NCI-H1694 (cell line): ENCODE data around the gene APRT.
"Not testable (repeated sequence)": the region's sequence is repeated elsewhere in the genome, so short reads cannot be mapped to it uniquely, and the experiment has no call there.

ENCODE experiments used
- DNase-seq: peaks from one replicate; lab custom pipeline; 2025; lab: John Stamatoyannopoulos, UW

APRT gene

DNA sequence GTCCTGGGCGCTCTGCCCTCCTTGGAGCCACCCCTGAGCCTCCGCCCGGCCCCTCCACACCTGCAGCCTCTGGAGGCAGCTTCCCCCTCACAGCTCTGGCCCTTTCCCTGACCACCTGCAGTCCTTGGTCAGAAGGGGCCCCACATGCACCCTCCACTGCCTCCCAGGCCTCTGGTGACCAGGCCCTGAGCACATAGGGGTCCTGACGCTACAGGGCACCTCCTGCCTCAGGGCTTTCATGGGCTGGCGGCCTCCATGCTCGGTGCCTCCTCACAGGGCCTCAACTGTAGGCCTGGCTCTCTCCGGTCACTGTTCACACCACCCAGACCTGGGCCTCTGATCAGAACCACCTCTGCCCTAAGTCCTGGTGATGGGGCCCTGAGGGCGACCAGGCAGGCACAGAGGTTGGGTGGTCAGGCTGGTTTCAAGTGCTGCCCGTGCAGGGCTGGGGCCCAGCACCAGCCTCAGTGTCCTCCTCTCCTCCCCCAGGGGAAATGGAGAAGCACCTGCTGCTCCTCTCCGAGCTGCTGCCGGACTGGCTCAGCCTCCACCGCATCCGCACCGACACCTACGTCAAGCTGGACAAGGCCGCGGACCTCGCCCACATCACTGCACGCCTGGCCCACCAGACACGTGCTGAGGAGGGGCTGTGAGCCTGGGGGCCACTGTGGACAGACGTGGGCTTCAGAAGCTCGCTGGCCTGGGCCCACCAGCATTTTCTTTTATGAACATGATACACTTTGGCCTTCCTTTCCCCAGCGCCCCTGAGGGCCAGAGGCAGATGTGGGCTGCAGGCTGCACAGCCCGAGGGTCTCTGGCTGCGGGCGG is 3.9 kb downstream of the APRT start:
- no peak for DNase-seq

DNA sequence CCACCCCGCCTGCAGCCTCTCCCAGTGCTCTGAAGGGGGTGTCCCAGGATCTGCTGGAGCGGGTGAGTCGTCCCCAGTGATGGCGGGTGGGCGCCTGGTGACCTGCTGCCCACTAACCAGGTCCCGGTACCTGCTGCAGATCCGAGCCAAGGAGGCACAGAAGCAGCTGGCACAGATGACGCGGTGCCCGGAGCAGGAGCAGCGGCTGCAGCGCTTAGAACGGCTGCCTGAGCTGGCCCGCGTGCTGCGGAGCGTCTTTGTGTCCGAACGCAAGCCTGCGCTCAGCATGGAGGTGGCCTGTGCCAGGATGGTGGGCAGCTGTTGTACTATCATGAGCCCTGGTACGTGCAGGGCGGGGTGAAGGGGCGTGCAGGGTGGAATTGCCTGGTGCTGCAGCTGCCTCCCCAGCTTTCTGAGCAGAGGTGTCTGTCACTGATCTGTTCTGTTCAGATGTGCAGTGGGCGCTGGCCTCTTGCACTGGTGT is 4.5 kb downstream of the APRT start:
- DNase-seq = no peak

DNA sequence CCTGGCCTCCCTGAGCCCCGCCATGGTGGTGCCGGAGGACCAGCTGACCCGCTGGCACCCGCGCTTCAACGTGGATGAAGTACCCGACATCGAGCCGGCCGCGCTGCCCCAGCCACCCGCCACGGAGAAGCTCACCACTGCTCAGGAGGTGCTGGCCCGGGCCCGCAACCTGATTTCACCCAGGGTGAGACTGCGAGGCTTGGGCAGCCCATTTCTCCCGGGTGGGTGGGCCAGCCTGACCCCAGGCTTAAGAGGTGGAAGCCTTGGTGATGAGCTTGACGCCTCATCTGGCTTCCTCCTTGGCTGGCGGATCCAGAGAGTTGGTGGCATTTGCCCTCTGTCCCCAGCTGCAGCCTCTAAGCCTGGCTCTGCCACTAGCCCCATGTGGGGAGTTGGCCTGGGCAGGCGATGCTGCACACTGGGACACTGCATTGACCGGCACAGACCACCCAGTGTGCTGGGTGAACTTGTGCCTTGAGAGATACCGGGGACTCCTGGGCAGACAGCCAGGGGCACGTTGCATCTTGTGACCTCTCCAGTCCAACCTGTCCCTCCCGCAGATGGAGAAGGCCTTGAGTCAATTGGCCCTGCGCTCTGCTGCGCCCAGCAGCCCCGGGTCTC is 5.1 kb downstream of the APRT start:
- no peak for DNase-seq

DNA sequence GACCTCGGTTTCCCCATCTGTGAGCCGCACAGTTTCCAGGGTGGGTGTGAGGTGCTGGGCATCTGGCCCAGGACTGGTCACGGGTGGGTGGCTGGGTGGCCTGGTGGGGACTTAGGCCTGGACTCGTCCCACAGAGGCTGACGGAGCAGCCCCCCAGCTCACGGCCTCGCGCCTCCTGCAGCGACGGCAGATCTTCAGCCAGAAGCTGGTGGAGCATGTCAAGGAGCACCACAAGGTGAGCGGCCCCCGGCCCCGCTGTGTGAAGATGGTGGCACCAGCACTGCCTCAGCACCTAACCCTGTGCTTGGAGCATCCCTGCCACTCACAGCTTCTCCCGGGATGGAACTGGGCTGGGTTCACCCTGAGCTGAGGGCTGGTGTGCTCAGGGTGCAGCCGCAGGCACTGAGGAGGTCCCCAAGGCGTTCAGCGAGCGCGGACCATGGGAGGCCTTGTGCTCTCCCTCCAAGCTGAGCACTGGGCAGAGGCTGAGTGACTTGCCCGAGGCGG is 5.8 kb downstream of the APRT start:
- no peak for DNase-seq

DNA sequence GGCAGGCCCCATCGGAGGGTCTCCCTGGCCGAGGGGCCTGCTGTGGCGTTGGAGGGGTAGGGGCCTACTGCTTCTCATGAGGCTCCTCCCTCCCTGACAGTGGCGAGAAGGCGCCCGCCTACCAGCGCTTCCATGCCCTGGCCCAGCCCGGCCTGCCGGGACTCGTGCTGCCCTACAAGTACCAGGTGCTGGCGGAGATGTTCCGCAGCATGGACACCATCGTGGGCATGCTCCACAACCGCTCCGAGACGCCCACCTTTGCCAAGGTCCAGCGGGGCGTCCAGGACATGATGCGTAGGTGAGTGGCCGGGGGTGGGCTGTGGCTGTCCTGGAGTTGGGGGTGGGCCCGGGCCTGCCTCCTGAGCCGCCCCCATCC is 6.4 kb downstream of the APRT start:
- no peak for DNase-seq

DNA sequence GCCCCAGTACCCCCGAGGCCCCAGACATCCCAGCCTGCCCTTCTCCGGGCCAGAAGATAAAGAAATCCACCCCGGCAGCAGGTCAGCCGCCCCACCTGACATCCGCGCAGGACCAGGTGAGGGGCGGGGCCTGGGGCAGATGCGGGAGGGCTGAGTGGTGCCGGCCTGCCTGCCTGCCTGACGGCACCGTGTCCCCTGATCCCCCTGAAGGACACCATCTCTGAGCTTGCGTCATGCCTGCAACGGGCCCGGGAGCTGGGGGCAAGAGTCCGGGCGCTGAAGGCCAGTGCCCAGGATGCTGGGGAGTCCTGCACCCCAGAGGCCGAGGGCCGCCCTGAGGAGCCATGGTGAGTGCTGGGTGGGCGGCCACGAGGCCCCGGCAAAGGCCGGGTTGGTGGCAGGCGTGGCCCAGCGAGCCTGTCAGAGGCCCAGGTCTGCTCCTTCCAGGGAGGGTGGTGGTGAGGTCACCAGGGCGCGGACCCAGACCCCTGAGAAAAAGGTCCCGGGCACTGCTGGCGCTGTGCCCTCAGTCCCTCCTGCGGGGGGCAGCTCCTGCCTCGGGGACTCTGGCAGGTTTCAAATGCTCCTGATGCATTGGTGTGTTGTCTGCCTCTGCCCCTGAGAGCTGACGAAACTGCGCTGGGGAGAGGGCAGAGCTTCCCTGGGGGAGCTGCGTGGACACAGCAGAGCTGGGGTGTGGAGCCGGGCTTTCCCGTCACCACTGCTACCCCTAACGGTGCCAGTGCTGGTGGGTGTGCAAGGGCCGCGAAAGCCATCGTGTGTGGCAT is 7.0 kb downstream of the APRT start:
- no peak for DNase-seq

DNA sequence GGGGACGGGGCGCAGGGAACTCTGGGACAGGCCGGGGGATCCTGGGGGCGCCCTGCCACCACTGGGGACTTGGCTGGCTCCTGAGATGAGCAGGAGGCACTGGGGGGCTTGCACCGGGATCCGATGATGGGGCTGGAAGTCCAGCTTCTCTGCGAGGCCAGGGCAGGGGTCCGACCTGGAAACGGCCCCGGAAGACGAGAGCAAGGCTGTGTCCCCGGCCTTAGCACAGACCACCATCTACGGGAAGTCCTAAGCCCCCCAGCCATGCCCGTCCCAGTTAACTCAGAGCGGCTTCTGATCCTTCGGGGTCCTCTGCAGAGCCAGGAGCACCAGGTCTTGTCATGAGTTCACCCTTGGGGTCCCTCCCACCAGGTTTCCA is 7.6 kb downstream of the APRT start:
- DNase-seq = no peak

DNA sequence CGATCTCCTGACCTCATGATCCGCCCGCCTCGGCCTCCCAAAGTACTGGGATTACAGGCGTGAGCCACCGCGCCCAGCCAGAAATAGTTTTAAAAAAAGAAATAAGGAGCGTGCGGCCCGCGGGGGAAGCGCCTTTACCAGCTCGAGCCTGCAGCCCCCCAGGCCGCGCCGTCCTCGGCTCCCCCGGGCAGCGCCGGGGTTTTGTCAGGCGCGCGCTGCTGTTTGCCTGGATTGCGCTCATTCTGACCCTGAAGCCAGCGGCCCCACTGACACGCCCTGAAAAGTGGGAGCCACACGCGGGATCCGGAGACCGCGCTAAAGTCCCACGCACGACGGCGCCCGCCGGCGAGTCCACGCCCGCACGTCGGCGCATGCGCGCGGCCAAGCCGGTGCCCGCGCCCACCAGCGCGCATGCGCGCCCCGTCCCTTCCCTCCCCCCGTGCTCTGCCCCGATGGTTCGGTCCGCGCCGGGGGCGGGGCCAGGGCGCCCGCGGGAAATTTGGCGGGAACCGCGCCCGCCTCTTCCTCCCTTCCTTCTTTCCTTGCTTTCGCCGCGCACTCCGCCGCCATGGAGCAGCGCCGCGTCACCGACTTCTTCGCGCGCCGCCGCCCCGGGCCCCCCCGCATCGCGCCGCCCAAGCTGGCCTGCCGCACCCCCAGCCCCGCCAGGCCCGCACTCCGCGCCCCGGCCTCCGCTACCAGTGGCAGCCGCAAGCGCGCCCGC is 8.3 kb downstream of the APRT start, which contains the start of gene CDT1:
TSS of gene CDT1 (plus strand) at position 526 of the 724 bp plus-strand sequence. CDS start at position 569, 43 bp downstream.
- peak; percentile 50 for DNase-seq

DNA sequence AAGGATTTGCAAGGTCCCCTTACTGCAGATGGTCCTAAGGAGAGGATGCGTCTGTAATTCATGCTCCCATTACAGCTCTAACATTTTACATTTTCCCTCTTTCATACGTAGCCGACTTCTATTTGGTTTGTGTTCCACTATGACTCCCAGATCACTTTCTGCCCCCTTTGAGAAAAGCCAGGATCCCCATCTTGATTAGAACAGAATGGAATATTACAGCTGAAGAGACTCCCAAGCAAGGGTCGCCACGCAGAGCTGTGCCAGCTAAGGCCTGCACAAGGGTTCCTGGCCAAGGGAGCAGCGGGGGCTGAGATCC is 11.5 kb downstream of the APRT start:
- no peak for DNase-seq

DNA sequence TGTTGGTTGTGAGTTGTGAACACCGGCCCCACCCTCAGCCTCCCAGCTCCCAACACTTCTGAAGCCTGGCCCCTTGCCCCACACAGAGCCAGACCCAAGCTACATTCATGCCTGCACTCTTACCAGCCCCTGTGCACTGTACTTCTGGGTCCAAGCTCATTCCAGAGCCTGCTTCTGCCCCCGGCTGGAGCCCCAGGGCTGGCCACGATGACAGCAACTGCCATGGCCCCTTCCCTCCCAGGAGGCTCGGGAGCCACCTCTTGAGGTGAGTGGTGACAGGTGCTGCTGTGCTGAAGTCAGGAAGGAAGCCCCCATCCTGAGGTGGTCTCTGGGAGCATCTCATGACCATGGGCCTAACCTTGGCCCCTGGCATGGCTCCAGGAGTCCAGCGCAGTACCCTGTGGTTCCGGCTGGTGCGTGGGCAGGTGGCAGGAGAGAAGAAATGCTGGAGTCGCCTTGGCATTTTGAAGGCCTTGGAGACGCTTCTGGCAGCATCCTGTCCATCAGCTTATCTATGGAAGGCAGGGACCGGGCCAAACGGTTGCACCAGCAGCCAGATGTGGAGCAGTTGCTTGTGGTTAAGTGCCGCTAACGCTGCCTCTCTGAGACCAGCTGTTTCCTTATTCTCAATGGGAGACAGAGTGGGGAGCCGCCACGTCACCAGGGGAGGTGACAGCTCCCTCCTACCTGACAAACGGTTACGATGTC is 12.0 kb downstream of the APRT start:
- no peak for DNase-seq

DNA sequence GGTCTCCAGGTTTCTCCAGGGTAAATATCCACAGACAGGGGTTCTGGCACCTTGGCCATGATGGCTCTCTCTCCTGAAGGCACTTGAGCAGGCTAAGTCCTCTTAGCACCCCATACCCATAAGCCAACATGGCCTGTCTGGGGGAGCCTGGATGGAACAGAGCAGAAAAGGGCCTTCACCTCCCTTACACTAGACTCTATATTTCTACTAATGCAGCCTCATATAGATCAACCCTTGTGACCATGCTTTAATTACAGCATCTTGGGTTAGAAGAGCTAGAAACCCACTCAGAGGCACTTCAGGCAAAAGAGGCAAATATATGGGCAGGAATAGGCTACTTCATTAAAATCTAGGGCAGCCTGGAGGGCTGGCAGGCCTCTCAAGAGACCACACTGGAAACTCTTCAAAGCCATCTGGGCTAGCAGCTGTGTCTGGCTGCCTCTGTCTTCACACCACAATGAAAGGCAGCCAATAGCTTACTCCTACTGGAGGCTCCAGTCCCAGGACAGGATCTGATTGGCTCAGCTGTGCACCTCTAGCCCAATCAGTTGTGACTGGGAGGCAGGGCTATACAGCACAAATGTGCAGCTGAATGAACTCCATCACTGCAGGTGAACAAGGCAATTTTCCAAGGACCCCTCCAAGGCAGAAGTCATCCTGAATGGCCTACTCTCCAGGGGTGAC is 12.8 kb downstream of the APRT start:
- DNase-seq = peak; percentile 63

DNA sequence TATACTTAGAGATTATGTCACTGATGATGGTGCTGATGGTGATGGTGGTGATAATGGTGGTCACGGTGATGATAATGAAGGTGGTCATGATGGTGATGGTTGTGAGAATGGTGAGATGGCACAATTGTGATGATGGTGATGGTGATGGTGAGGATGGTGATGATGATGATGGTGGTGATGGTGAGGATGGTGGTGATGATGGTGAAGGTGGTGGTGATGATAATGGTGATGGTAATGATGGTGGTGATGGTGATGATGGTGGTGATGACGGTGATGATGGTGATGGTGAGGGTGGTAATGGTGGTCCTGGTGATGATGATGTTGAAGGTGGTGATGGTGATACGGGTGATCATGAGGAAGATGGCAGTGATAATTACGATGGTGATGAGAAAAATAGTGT is 13.7 kb downstream of the APRT start:
- DNase-seq = no peak

DNA sequence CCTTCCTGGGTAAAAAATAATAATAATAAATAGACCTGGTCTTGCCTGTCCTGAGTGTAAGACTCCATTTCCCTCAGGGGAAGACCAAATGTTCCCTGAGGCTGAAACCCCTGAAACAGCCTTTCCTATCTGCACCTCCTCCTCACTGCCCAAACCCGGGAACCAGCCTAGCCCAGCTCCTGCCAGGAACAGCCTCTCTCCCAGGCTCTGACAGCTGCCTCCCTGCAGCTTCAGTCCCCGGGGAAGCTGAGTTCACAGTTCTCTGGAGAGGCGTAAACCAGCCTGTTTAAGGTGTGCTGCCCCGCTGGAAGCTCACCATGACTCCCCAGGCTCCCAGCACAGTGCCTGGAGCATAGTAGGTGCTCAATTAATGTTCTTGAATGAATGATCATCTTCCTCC is 15.4 kb downstream of the APRT start:
- no peak for DNase-seq

DNA sequence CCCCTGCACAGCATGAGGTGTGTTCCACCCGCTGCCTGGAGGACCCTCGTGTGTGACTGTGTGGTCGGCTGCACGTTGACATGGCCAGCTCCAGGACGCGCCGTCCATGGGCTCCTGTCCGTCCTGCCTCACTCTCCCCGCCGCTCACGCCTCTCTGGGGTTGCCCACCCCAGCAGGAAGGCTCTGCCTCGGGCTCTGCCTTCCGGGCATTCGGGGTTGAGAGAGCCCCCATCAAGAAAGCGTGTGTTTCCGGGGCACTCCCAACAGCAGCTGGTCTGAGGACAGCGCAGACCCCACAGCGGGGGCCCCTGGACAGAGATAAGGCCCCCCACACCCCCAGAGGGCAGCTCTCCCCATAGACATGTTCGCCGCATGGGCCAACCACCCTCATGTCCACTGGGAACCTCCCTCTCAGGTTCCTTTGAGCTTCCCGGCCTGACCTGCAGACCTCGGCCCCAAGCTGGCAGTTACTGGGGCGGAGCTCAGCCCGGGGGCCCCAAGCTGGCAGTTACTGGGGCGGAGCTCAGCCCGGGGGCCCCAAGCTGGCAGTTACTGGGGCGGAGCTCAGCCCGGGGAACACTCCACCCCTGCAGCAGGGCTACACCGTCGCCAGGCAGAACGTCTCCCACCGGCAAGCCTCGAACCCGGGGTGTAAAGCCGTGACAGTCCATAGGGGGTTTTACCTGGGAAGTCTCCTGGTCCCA is 18.3 kb downstream of the APRT start:
- DNase-seq = no peak

DNA sequence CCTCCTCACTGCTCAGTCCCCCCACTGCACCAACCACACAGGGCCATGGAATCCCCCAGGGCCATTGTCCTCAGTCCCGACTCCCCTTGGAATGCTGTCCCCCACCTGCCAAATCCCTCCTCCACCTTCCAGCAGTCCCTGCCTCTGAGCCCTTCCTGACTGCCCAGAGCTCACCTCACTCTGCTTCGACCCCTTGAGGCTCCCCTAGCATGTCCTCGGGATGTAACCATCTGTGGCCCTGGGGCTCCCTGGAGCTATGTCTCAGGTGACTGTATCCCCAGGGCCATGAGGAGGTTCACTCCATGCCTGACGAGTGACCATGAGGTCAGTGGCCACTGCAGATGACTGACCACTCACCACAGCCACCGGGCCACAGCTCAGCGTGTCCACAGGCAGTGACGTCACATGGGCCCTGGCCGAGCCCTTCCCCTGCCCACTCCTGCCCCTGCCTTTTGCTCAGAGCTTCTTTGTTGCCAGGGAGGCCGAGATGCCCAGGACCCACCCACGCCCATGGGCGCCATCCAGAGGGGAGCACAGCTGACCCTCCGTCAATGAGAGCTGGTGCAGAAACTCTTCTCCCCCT is 19.0 kb downstream of the APRT start:
- no peak for DNase-seq

DNA sequence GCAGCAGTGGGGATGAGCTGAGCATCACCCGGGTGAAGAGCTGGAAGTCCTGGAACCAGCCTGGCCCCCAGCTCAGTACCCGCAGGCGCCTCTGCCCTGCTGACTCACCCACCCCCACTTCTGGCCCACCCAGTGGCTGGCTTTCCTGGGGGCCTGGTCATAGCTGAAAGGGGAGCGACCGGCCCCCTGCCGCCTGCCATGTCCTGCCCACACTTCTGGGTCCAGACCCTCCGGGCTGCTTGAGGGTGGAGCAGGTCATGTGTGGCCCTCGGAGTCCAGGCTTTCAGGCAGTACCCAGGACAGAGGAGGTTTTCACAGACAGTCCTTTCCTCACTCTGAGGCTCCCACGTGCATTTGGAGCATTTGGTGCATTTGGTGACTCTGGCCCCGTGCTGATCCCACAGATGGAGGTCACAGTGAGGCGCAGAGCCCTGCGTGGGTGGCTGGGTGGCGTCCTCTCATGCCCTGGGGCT is 19.6 kb downstream of the APRT start:
- DNase-seq = no peak

DNA sequence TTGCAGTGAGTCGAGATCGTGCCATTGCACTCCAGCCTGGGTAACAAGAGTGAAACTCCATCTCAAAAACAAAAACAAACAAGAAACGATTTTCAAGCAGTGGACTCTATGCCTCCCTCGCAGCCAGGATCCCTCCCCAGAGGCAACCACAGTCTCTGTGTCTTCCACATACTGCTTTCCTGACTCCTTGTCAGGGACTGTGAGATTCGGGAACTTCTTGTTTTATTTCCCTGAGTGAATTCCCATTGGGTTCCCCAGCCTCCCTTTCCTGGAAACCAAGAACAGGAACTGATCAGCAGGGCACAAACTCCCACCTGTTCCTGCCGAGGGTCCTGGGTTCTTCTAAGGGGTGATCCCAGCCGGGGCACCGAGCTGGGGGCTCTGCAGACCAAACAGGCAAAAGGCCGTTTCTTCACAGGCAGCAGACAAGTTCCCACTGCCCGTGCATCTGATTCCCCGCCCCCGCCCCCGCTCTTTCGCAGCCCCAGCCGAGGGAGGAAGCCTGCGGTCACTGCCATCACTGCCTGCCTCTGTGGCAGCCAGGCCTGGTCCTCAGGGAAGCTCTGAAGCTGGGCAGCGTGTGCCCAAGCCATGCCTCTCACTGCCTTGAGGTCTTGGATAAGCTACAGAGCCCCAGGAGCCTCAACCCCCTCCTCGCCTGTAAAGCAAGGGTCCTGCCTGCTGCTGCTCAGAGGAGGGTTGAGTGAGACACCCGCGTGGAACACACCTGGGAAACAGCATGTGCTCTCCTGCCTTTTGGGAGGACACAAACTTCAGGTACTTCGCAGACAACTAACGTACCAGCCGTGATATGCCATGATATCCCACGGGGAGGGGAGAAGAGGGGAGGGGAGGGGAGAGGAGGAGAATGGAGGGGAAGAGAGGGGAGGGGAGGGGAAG is 21.2 kb downstream of the APRT start:
- DNase-seq = no peak

DNA sequence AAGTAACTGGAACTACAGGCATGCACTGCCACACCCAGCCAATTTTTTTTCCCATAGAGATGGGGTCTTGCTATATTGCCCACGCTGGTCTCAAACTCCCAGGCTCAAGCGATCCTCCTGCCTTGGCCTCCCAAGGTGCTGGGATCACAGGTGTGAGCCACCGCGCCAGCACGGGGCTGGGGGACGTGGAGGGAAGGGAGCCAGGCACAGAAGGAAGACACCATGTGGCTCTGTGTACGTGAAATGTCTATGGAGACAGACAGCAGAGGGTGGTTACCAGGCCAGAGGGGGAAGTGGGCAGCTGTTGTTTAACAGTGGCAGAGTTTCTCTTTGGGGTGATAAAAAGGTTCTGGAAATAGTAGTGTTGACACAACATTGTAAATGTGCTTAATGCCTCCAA is 22.1 kb downstream of the APRT start:
- DNase-seq = no peak

DNA sequence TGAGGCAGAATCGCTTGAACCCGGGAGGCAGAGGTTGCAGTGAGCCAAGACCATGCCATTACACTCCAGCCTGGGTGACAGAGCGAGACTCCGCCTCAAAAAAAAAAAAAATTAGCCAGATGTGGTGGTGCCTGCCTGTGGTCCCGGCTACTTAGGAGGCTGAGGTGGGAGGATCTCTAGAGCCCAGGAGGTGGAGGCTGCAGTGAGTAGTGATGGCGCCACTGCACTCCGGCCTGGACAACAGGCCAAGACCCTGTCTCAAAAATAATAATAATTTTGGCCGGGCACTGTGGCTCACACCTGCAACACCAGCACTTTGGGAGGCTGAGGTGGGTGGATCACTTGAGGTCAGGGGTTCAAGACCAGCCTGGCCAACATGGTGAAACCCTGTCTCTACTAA is 23.0 kb downstream of the APRT start:
- not testable (repeated sequence) for DNase-seq
